ENCODE measurements around the gene PYDC1.

DNA sequence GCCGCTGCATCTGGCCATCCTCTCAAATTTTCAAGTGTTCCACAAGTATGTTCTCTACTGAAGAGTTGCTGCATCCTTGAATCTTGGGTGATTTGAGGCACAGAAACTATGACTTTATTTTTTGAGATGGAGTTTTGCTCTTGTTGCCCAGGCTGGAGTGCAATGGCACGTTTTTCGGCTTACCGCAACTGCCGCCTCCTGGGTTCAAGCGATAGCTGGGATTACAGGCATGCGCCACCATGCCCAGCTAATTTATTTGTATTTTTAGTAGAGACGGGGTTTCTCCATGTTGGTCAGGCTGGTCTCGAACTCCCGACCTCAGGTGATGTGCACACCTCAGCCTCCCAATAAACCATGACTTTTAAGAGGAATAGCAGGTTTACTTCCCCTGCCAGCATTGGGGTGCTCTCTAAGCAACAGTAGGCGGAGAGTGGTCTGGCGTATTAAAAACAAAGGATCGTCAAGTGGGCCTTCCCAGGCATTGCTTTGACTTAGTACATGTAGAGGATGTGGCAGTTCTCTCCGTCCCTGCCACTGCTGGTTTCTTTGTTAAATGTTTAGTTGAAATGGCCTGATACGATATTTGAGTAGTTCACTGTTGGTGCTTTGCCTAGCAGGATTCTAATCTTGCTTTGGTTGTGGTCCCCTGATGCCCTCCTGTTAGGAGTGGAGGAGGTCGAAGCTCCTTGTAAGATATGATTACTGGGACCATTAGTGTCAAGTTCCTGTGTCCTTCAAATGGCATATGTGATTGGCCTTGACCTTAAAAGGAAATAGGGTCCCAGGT, 23.9 kb downstream of the PYDC1 start:
- TF ChIP-seq POLR2AphosphoS5 (IDR thresholded peaks at IDR 0.05; ENCODE audit: low read depth) = no peak
- TF ChIP-seq EZH2phosphoT487 (IDR thresholded peaks at IDR 0.05; ENCODE audit: unreplicated experiment) = no peak
- TF ChIP-seq, protein P1, sequence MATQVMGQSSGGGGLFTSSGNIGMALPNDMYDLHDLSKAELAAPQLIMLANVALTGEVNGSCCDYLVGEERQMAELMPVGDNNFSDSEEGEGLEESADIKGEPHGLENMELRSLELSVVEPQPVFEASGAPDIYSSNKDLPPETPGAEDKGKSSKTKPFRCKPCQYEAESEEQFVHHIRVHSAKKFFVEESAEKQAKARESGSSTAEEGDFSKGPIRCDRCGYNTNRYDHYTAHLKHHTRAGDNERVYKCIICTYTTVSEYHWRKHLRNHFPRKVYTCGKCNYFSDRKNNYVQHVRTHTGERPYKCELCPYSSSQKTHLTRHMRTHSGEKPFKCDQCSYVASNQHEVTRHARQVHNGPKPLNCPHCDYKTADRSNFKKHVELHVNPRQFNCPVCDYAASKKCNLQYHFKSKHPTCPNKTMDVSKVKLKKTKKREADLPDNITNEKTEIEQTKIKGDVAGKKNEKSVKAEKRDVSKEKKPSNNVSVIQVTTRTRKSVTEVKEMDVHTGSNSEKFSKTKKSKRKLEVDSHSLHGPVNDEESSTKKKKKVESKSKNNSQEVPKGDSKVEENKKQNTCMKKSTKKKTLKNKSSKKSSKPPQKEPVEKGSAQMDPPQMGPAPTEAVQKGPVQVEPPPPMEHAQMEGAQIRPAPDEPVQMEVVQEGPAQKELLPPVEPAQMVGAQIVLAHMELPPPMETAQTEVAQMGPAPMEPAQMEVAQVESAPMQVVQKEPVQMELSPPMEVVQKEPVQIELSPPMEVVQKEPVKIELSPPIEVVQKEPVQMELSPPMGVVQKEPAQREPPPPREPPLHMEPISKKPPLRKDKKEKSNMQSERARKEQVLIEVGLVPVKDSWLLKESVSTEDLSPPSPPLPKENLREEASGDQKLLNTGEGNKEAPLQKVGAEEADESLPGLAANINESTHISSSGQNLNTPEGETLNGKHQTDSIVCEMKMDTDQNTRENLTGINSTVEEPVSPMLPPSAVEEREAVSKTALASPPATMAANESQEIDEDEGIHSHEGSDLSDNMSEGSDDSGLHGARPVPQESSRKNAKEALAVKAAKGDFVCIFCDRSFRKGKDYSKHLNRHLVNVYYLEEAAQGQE (IDR thresholded peaks at IDR 0.05; ENCODE audit: unreplicated experiment) = no peak
- TF ChIP-seq, protein P2, sequence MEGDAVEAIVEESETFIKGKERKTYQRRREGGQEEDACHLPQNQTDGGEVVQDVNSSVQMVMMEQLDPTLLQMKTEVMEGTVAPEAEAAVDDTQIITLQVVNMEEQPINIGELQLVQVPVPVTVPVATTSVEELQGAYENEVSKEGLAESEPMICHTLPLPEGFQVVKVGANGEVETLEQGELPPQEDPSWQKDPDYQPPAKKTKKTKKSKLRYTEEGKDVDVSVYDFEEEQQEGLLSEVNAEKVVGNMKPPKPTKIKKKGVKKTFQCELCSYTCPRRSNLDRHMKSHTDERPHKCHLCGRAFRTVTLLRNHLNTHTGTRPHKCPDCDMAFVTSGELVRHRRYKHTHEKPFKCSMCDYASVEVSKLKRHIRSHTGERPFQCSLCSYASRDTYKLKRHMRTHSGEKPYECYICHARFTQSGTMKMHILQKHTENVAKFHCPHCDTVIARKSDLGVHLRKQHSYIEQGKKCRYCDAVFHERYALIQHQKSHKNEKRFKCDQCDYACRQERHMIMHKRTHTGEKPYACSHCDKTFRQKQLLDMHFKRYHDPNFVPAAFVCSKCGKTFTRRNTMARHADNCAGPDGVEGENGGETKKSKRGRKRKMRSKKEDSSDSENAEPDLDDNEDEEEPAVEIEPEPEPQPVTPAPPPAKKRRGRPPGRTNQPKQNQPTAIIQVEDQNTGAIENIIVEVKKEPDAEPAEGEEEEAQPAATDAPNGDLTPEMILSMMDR (conservative IDR thresholded peaks at IDR 0.05; ENCODE audit: low read depth in 2 of 2) = no peak
